Measurements from ENCODE around the gene INPP5D. TPM values are rescaled to one million over a fixed set of nuclear protein-coding genes. Genes with fewer than 3 reads are reported as not detected.

The INPP5D gene
- total RNA-seq, 1 donor: under 0.01 TPM

DNA sequence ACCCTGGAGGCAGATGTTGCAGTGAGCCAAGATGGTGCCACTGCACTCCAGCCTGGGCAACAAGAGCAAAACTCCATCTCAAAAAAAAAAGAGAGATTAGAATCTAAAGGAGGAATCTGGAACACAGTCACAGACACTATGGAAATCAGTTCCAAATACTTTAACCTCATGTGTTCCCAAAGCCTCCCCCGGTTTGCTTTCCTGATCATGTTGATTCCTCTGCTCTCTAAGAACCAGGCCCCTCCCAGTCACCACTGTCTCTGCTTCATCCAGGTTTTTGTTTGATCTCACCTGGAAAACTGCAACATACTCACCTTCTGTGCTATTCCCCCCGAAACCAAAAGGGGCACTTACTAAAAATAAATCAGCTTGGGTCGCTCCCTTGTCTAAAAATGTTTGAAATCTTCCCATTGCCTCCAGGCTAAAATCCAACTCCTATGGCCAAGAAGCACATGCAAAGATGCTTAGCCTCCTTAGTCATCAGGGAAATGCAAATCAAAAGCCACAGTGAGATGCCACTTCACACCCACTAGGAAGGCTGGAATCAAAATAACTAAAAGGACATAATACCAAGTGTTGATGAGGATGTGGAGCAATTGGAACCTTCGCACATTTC is 33.8 kb upstream of the INPP5D start:
- Histone ChIP-seq H3K4me1 (ENCODE audit: insufficient read depth, low read length) (peaks cover 19% of the 10 kb centered on the region), H3K4me2 (ENCODE audit: insufficient read depth, low read length) (peak overlapping the region; percentile 54), H2AFZ (ENCODE audit: low read length) (peak overlapping the region; percentile 16), H3K27ac (ENCODE audit: low read depth, low read length) (no peak overlapping the region), H3K79me2 (ENCODE audit: insufficient read depth, low read length) (no peaks in the 10 kb centered on the region), H3K4me3 (ENCODE audit: insufficient read depth, low read length) (no peak overlapping the region), H3K9me3 (ENCODE audit: low read depth, low read length) (no peaks in the 10 kb centered on the region), H3K27me3 (ENCODE audit: insufficient read depth, low read length) (no peaks in the 10 kb centered on the region), H4K20me1 (ENCODE audit: insufficient read depth, low read length) (no peaks in the 10 kb centered on the region), H3K36me3 (ENCODE audit: insufficient read depth, low read length) (no peaks in the 10 kb centered on the region)
- no peak for DNase-seq (ENCODE audit: insufficient read length, low spot score, missing footprints)
- TF ChIP-seq, protein P1, sequence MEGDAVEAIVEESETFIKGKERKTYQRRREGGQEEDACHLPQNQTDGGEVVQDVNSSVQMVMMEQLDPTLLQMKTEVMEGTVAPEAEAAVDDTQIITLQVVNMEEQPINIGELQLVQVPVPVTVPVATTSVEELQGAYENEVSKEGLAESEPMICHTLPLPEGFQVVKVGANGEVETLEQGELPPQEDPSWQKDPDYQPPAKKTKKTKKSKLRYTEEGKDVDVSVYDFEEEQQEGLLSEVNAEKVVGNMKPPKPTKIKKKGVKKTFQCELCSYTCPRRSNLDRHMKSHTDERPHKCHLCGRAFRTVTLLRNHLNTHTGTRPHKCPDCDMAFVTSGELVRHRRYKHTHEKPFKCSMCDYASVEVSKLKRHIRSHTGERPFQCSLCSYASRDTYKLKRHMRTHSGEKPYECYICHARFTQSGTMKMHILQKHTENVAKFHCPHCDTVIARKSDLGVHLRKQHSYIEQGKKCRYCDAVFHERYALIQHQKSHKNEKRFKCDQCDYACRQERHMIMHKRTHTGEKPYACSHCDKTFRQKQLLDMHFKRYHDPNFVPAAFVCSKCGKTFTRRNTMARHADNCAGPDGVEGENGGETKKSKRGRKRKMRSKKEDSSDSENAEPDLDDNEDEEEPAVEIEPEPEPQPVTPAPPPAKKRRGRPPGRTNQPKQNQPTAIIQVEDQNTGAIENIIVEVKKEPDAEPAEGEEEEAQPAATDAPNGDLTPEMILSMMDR (IDR thresholded peaks at IDR 0.05; ENCODE audit: extremely low read depth, low read depth, low read length): no peak

DNA sequence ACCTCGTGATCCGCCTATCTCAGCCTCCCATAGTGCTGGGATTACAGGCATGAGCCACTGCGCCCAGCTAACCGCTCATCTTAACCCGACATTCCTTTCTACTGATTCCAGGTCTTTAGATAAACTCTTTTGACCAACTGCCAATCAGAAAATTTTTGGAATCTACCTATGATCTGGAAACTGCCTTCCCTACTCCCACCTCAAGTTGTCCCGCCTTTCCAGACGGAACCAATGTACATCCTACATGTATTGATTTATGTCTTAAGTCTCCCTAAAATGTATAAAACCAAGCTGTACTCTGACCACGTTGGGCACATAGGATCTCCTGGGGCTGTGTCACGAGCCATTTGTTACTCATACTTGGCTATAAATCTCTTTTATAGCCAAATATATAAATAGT is 30.8 kb upstream of the INPP5D start:
- H3K79me2 ChIP-seq (ENCODE audit: insufficient read depth, low read length): no peaks in the 10 kb centered on the region
- TF ChIP-seq, protein P1 (IDR thresholded peaks at IDR 0.05; ENCODE audit: extremely low read depth, low read depth, low read length): no peak
- no peaks in the 10 kb centered on the region for H3K36me3 ChIP-seq (ENCODE audit: insufficient read depth, low read length)
- H2AFZ ChIP-seq (ENCODE audit: low read length): no peak overlapping the region
- peaks cover 32% of the 10 kb centered on the region for H3K4me1 ChIP-seq (ENCODE audit: insufficient read depth, low read length)
- H3K27me3 ChIP-seq (ENCODE audit: insufficient read depth, low read length): no peaks in the 10 kb centered on the region
- no peaks in the 10 kb centered on the region for H4K20me1 ChIP-seq (ENCODE audit: insufficient read depth, low read length)
- no peak overlapping the region for H3K4me2 ChIP-seq (ENCODE audit: insufficient read depth, low read length)
- peak overlapping the region; percentile 67 for H3K27ac ChIP-seq (ENCODE audit: low read depth, low read length)
- DNase-seq (ENCODE audit: insufficient read length, low spot score, missing footprints): no peak
- H3K9me3 ChIP-seq (ENCODE audit: low read depth, low read length): no peaks in the 10 kb centered on the region
- H3K4me3 ChIP-seq (ENCODE audit: insufficient read depth, low read length): no peak overlapping the region

GRCh38 chr2:233031556-233032500 is 28.3 kb upstream of the INPP5D start:
- H2AFZ ChIP-seq (ENCODE audit: low read length): peak overlapping the region; percentile 21
- TF ChIP-seq, protein P1 (IDR thresholded peaks at IDR 0.05; ENCODE audit: extremely low read depth, low read depth, low read length): no peak

More at GRCh38 chr2:233031556-233032500, 28.3 kb upstream of the INPP5D start:
- peaks cover 18% of the 10 kb centered on the region for H3K4me1 ChIP-seq (ENCODE audit: insufficient read depth, low read length)
- H4K20me1 ChIP-seq (ENCODE audit: insufficient read depth, low read length): no peaks in the 10 kb centered on the region
- H3K4me3 ChIP-seq (ENCODE audit: insufficient read depth, low read length): no peak overlapping the region
- H3K79me2 ChIP-seq (ENCODE audit: insufficient read depth, low read length): no peaks in the 10 kb centered on the region
- H3K36me3 ChIP-seq (ENCODE audit: insufficient read depth, low read length): no peaks in the 10 kb centered on the region
- DNase-seq (ENCODE audit: insufficient read length, low spot score, missing footprints): no peak
- no peaks in the 10 kb centered on the region for H3K27me3 ChIP-seq (ENCODE audit: insufficient read depth, low read length)
- no peak overlapping the region for H3K27ac ChIP-seq (ENCODE audit: low read depth, low read length)
- no peaks in the 10 kb centered on the region for H3K9me3 ChIP-seq (ENCODE audit: low read depth, low read length)
- no peak overlapping the region for H3K4me2 ChIP-seq (ENCODE audit: insufficient read depth, low read length)
